Neural crest cell (in vitro differentiated cells): ENCODE results near the gene ATP5MC3. TPM values are rescaled to one million over a fixed set of nuclear protein-coding genes. Genes with fewer than 3 reads are reported as not detected.

Experiments
- DNase-seq: peaks from one replicate; pipeline ENCODE4 v3.0.0; 2021; ENCODE audit warnings: low read depth, mixed read lengths, low spot score
- H3K27ac Mint-ChIP-seq: one replicate; pipeline ENCODE4 v1.8.0; 2021; ENCODE audit warnings: mild to moderate bottlenecking, mixed read lengths; ENCODE audit not compliant: unreplicated experiment
- H3K27me3 Mint-ChIP-seq: 2 replicates; pipeline ENCODE4 v1.8.0; 2021; ENCODE audit warnings: low read depth, mild to moderate bottlenecking, mixed read lengths
- H3K36me3 Mint-ChIP-seq: 2 replicates; pipeline ENCODE4 v1.8.0; 2021; ENCODE audit warnings: low read depth, mild to moderate bottlenecking, mixed read lengths
- H3K4me1 Mint-ChIP-seq: 2 replicates; pipeline ENCODE4 v1.8.0; 2021; ENCODE audit warnings: mixed read lengths
- H3K4me3 Mint-ChIP-seq: one replicate; pipeline ENCODE4 v1.8.0; 2021; ENCODE audit warnings: mild to moderate bottlenecking, mixed read lengths
- H3K9me3 Mint-ChIP-seq: 2 replicates; pipeline ENCODE4 v1.8.0; 2021; ENCODE audit warnings: mixed read lengths
- total RNA-seq: library from RNA; stranded (reverse); gene quantifications from 2 replicates; pipeline ENCODE4 v1.2.1, GENCODE V29; 2021
- TF ChIP-seq, protein P1 (sequence below): fragments of 200-600 bp; sonication (generic); conservative IDR thresholded peaks from 2 replicates; pipeline ENCODE4 v1.5.0; 2021; ENCODE audit warnings: antibody characterized with exemption, mild to moderate bottlenecking

ATP5MC3 gene
- total RNA-seq, 1 donor from 2014 or later: 281 TPM

DNA sequence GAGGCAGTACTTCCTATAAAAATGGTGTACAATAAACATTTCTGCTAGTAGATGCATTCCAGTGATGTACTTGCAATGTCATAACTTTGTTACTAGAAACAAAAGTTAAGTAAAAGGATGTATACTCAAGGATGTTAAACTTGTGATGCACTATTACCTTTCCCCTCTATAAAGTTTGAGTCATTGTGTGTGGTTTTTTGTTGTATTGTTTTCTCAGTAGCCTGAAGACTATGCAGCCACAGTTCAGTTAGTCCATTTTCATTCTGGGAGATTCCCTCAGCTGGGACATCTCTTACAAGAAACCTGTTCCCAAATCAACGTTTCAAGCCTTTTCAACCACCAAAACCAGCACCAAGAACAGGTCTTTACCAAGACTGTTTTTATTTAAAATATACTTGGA, 5.6 kb downstream of the ATP5MC3 start:
- no peak overlapping the region for H3K4me3 Mint-ChIP-seq
- H3K27ac Mint-ChIP-seq: no peak overlapping the region
- TF ChIP-seq, protein P1, sequence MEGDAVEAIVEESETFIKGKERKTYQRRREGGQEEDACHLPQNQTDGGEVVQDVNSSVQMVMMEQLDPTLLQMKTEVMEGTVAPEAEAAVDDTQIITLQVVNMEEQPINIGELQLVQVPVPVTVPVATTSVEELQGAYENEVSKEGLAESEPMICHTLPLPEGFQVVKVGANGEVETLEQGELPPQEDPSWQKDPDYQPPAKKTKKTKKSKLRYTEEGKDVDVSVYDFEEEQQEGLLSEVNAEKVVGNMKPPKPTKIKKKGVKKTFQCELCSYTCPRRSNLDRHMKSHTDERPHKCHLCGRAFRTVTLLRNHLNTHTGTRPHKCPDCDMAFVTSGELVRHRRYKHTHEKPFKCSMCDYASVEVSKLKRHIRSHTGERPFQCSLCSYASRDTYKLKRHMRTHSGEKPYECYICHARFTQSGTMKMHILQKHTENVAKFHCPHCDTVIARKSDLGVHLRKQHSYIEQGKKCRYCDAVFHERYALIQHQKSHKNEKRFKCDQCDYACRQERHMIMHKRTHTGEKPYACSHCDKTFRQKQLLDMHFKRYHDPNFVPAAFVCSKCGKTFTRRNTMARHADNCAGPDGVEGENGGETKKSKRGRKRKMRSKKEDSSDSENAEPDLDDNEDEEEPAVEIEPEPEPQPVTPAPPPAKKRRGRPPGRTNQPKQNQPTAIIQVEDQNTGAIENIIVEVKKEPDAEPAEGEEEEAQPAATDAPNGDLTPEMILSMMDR: no peak
- no peaks in the 10 kb centered on the region for H3K27me3 Mint-ChIP-seq
- H3K9me3 Mint-ChIP-seq: no peaks in the 10 kb centered on the region
- peaks cover 9% of the 10 kb centered on the region for H3K36me3 Mint-ChIP-seq
- no peak for DNase-seq
- H3K4me1 Mint-ChIP-seq: peaks cover 8% of the 10 kb centered on the region

DNA sequence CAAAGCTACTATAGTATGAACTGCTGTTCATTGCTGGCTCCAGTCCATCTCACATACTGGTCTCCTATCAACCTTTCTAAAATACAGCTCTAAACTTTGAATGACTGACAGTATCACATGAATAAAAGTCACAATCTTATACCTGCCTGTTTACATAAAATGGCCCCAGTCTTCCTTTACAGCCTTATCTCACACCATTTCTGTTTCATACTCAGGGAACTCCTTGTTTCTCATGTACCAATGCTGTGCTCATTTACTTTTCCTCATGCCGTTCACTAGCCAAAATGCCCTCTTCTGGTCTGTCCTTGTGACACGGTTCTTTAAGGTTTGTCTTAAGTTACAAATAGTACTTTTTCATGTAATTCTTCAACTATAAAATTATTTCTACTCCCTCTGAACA, 6.2 kb downstream of the ATP5MC3 start:
- H3K36me3 Mint-ChIP-seq: peaks cover 9% of the 10 kb centered on the region
- no peak overlapping the region for H3K4me3 Mint-ChIP-seq
- DNase-seq: no peak
- no peaks in the 10 kb centered on the region for H3K9me3 Mint-ChIP-seq
- H3K27ac Mint-ChIP-seq: no peak overlapping the region
- peaks cover 3% of the 10 kb centered on the region for H3K4me1 Mint-ChIP-seq
- H3K27me3 Mint-ChIP-seq: no peaks in the 10 kb centered on the region
- TF ChIP-seq, protein P1: no peak

DNA sequence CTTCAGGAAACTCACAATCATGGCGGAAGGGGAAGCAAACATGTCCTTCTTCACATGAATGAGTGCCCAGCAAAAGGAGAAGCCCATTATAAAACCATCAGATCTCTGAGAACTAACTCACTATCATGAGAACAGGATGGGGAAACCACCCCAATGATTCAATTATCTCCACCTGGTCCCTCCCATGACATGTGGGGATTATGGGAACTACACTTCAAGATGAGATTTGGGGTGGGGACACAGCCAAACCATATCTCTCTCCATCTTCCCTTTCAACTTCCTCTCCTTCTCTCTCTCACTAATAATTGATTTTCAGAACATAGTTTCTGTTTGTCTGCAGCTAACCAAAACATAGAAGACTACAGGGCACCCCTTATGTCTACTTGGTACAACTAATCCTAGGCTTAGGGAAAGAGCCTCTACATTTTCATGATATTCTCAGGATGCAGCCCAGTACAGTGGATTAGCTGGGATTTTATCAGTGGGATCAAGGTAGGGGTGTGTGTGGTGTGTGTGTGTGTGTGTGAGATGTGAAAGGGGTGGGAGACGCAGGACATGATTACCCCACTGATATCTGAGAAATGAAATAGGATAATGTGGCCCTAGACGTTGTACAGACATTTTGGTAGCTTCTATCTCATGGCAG, 10.7 kb downstream of the ATP5MC3 start:
- Mint-ChIP-seq H3K4me3 (peak overlapping the region; percentile 99), H3K9me3 (no peaks in the 10 kb centered on the region), H3K27ac (no peak overlapping the region), H3K4me1 (peaks cover 28% of the 10 kb centered on the region), H3K36me3 (peaks cover 9% of the 10 kb centered on the region), H3K27me3 (peaks cover 3% of the 10 kb centered on the region)
- TF ChIP-seq, protein P1: no peak
- no peak for DNase-seq

DNA sequence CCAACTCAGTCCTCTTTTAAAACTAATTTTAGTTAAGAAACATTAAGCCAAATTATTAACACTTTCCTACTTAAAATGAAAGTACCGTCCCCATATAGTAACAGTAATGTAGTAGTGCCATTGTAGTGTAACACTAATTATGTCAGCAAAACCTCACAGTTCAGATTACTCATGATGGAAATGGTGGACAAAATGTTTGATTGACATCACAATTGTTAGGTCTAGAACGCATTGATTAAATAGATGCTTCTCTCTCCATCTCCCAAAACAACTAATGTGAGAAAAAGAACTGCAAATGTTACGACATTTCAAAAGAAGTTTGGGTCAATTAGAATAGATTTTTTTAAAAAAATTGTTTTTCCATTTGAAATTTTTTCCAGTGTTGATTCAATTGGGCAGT, 12.3 kb downstream of the ATP5MC3 start:
- no peak for DNase-seq

DNA sequence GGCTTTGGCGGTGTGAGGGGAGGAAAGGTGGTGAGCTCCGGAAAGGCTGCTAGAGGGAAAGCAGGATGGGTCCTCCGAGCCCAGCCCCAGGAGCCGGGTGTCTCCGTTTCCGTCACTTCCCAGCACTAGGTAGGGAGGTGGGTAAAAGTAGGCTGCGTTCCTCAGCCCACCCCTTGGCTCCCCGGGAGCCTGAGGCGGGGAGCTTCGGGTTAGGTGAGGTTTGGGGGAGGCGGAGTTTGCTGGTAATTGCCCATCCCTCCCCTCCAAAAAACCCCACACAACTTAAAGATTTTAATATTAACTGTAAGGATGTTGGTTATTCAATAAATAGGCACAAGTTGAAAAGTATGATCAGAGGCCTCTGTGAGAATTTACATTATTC, 13.0 kb downstream of the ATP5MC3 start:
- no peaks in the 10 kb centered on the region for H3K9me3 Mint-ChIP-seq
- peak overlapping the region; percentile 100 for H3K27ac Mint-ChIP-seq
- TF ChIP-seq, protein P1: no peak
- H3K4me3 Mint-ChIP-seq: peak overlapping the region; percentile 99
- H3K4me1 Mint-ChIP-seq: peaks cover 34% of the 10 kb centered on the region
- DNase-seq: no peak
- H3K36me3 Mint-ChIP-seq: peaks cover 3% of the 10 kb centered on the region
- H3K27me3 Mint-ChIP-seq: peaks cover 3% of the 10 kb centered on the region

More for the DNA sequence above, 12.3 kb downstream of the ATP5MC3 start:
- H3K9me3 Mint-ChIP-seq: no peaks in the 10 kb centered on the region
- H3K27me3 Mint-ChIP-seq: peaks cover 3% of the 10 kb centered on the region
- H3K36me3 Mint-ChIP-seq: peaks cover 3% of the 10 kb centered on the region
- peak overlapping the region; percentile 99 for H3K4me3 Mint-ChIP-seq
- H3K27ac Mint-ChIP-seq: no peak overlapping the region
- H3K4me1 Mint-ChIP-seq: peaks cover 34% of the 10 kb centered on the region
- TF ChIP-seq, protein P1: no peak
